ENCODE results near the gene MPL. TPM values are rescaled to one million over a fixed set of nuclear protein-coding genes. Genes with fewer than 3 reads are reported as not detected.

Gene MPL
- total and polyA plus RNA-seq, 4 donors, result 0.18 to 0.52 (median 0.20) TPM; not detected in 1

DNA sequence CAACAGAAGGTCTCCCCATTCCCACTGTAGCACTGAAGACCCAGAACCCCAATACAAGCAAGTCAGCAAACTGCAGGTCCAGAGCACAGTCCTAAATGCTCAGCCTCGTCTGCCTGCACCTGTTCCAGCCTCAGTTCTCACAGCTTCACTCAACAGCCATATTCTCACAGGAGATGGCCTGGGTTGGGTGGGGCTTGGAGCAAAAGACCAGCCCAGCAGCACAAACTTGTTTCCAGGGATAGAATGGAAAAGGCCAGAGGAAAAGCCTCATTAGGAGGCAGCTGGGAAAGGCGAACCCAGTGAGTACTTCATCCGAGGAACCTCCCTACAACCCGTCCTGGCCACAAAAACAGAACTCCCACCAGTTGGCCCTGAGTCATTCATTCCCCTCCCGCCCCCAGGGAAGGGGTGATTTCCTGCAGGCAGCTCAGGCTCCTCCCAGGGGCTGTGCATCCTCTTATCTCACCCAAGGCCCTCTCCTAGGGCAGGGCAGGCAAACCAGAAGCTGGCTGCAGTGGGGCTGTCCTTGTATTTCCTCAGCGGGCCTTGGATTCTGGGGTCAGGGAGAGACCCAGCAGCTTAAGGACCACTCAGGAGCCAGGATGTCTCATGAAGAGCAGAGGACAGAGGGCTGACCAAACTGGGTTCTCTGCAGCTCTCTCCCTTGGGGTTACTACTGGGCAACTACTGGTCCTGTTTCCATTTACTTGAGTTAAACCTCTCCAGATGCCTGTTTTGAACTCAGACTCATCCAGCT is 7.4 kb upstream of the MPL start:
- Histone ChIP-seq H3K9me3 (ENCODE audit: control insufficient read depth, low read length) (no peaks in the 10 kb centered on the region), H3K27me3 (ENCODE audit: control insufficient read depth in 1 of 2, insufficient read depth in 2 of 2, low read length in 1 of 2) (no peaks in the 10 kb centered on the region), H3K4me1 (ENCODE audit: control insufficient read depth in 1 of 2, insufficient read depth in 2 of 2, low read length in 2 of 2) (no peaks in the 10 kb centered on the region), H3K4me3 (ENCODE audit: low read length in 2 of 2) (no peak overlapping the region), H3K27ac (ENCODE audit: low read depth in 1 of 2, low read length in 2 of 2) (no peak overlapping the region), H3K36me3 (ENCODE audit: control insufficient read depth in 1 of 2, insufficient read depth in 2 of 2, low read length in 1 of 2) (no peaks in the 10 kb centered on the region)
- intact Hi-C loops (cut with DNase I), result no loop called here
- 50 to 60% methylated on average over 6 of the region's 6 CpGs for WGBS, 2 donors
- ATAC-seq (ENCODE audit: low FRiP score) (peak; percentile 73), DNase-seq (peak; percentile 83 to 85)

- Histone ChIP-seq H3K27me3 (ENCODE audit: control insufficient read depth in 1 of 2, insufficient read depth in 2 of 2, low read length in 1 of 2) (no peaks in the 10 kb centered on the region), H3K36me3 (ENCODE audit: control insufficient read depth in 1 of 2, insufficient read depth in 2 of 2, low read length in 1 of 2) (no peaks in the 10 kb centered on the region), H3K27ac (ENCODE audit: low read depth in 1 of 2, low read length in 2 of 2) (no peak overlapping the region), H3K4me3 (ENCODE audit: low read length in 2 of 2) (no peak overlapping the region), H3K4me1 (ENCODE audit: control insufficient read depth in 1 of 2, insufficient read depth in 2 of 2, low read length in 2 of 2) (no peaks in the 10 kb centered on the region), H3K9me3 (ENCODE audit: control insufficient read depth, low read length) (no peaks in the 10 kb centered on the region)
- DNase-seq (no peak), ATAC-seq (ENCODE audit: low FRiP score) (no peak)
- intact Hi-C loops (cut with DNase I), result no loop called here
- WGBS, 2 donors, result 95 to 96% methylated on average over 5 of the region's 5 CpGs
Measured at GRCh38 chr1:43331688-43332087, 5.9 kb upstream of the MPL start.

GRCh38 chr1:43334453-43335205 is 3.0 kb upstream of the MPL start:
- no peaks in the 10 kb centered on the region for H3K27me3 ChIP-seq (ENCODE audit: control insufficient read depth in 1 of 2, insufficient read depth in 2 of 2, low read length in 1 of 2)
- 79% methylated on average over 7 of the region's 7 CpGs for WGBS, 2 donors
- no peaks in the 10 kb centered on the region for H3K36me3 ChIP-seq (ENCODE audit: control insufficient read depth in 1 of 2, insufficient read depth in 2 of 2, low read length in 1 of 2)
- no peak for ATAC-seq (ENCODE audit: low FRiP score)
- intact Hi-C loops (cut with DNase I), result no loop called here
- no peak overlapping the region for H3K4me3 ChIP-seq (ENCODE audit: low read length in 2 of 2)
- H3K27ac ChIP-seq (ENCODE audit: low read depth in 1 of 2, low read length in 2 of 2), result no peak overlapping the region
- no peaks in the 10 kb centered on the region for H3K4me1 ChIP-seq (ENCODE audit: control insufficient read depth in 1 of 2, insufficient read depth in 2 of 2, low read length in 2 of 2)
- no peaks in the 10 kb centered on the region for H3K9me3 ChIP-seq (ENCODE audit: control insufficient read depth, low read length)
- peak in 1 of 2 donors; percentile 53 for DNase-seq

DNA sequence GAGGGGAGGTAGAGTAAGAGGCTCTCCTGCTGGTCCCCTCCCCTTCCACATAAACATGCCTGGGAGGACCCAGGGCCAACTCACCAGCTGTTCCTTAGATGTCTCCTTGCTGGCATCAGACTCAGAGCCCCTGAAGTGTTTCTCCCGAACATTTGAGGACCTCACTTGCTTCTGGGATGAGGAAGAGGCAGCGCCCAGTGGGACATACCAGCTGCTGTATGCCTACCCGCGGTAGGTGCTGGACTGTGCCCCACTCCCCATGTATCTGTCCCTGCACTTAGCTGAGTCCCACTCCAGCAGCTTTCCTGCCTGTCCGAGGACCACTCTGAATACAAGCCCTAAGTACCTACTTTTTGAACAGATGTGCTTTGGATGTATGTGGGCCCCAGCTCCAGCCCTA is 383 bp downstream of the MPL start:
- H3K27me3 ChIP-seq (ENCODE audit: control insufficient read depth in 1 of 2, insufficient read depth in 2 of 2, low read length in 1 of 2), result no peaks in the 10 kb centered on the region
- WGBS, 2 donors, result 85 to 87% methylated on average over 5 of the region's 5 CpGs
- no peak overlapping the region for H3K4me3 ChIP-seq (ENCODE audit: low read length in 2 of 2)
- H3K4me1 ChIP-seq (ENCODE audit: control insufficient read depth in 1 of 2, insufficient read depth in 2 of 2, low read length in 2 of 2), result no peaks in the 10 kb centered on the region
- no peak overlapping the region for H3K27ac ChIP-seq (ENCODE audit: low read depth in 1 of 2, low read length in 2 of 2)
- ATAC-seq (ENCODE audit: low FRiP score) (no peak), DNase-seq (peak in 1 of 2 donors; percentile 27)
- H3K9me3 ChIP-seq (ENCODE audit: control insufficient read depth, low read length), result no peaks in the 10 kb centered on the region
- H3K36me3 ChIP-seq (ENCODE audit: control insufficient read depth in 1 of 2, insufficient read depth in 2 of 2, low read length in 1 of 2), result no peaks in the 10 kb centered on the region
- intact Hi-C loops (cut with DNase I), result no loop called here

- Histone ChIP-seq H3K36me3 (ENCODE audit: control insufficient read depth in 1 of 2, insufficient read depth in 2 of 2, low read length in 1 of 2) (no peaks in the 10 kb centered on the region), H3K9me3 (ENCODE audit: control insufficient read depth, low read length) (no peaks in the 10 kb centered on the region), H3K4me1 (ENCODE audit: control insufficient read depth in 1 of 2, insufficient read depth in 2 of 2, low read length in 2 of 2) (no peaks in the 10 kb centered on the region), H3K4me3 (ENCODE audit: low read length in 2 of 2) (no peak overlapping the region), H3K27me3 (ENCODE audit: control insufficient read depth in 1 of 2, insufficient read depth in 2 of 2, low read length in 1 of 2) (no peaks in the 10 kb centered on the region), H3K27ac (ENCODE audit: low read depth in 1 of 2, low read length in 2 of 2) (no peak overlapping the region)
- DNase-seq, result peak in 1 of 2 donors; percentile 41
- ATAC-seq (ENCODE audit: low FRiP score), result no peak
- intact Hi-C loops (cut with DNase I), result no loop called here
- 92 to 96% methylated on average over 6 of the region's 6 CpGs for WGBS, 2 donors
Measured at GRCh38 chr1:43339584-43340232, 2.1 kb downstream of the MPL start.

DNA sequence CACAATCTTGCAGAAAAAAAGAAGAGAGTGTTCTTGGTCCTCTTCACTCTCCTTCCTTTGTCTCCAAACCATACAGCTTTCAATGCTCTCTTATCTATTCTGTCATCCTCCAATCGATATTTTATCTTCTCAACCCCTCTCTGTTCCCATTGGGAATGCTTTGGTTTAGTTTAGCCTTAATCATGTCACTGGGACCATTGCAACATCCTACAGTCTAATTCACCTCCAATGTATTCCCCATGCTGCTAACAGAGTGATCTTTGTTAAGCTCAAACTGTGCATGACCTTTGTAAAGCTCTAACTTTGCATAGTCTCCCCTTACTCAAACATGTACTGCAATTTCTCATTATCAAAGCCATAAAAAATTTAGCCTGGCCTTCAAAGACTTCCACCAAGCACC is 2.9 kb downstream of the MPL start:
- Histone ChIP-seq H3K27ac (ENCODE audit: low read depth in 1 of 2, low read length in 2 of 2) (no peak overlapping the region), H3K4me1 (ENCODE audit: control insufficient read depth in 1 of 2, insufficient read depth in 2 of 2, low read length in 2 of 2) (no peaks in the 10 kb centered on the region), H3K9me3 (ENCODE audit: control insufficient read depth, low read length) (no peaks in the 10 kb centered on the region), H3K4me3 (ENCODE audit: low read length in 2 of 2) (no peak overlapping the region), H3K36me3 (ENCODE audit: control insufficient read depth in 1 of 2, insufficient read depth in 2 of 2, low read length in 1 of 2) (no peaks in the 10 kb centered on the region), H3K27me3 (ENCODE audit: control insufficient read depth in 1 of 2, insufficient read depth in 2 of 2, low read length in 1 of 2) (no peaks in the 10 kb centered on the region)
- 73 to 79% methylated on average over 1 of the region's 1 CpG for WGBS, 2 donors
- intact Hi-C loops (cut with DNase I), result no loop called here
- DNase-seq, result no peak
- ATAC-seq (ENCODE audit: low FRiP score), result no peak

DNA sequence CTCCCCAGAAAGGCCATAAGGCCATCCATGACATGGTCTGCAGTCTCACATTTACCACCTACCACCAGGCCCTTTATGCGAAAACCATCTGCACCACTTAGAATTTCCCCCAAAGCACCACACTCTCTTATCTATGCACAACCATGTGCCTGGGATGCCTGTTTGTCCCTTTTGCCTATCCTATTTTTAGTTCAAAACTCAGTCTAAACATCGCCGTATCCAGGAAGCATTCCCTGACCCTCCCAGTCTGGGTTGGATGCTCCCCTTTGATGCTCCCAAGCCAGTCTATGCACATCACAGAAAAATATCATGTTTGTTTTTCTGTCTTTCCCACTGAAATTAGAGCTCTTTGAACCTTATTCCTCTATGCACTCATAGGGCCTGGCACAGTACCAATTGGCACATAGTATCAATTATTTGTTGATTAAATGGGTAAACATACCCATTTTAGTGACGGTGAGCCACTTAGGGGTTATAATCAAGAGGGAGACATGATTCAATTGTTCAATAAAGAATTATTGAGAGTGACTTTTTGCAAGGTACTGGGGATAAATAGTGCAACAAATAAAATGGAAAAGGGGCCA is 6.7 kb downstream of the MPL start:
- peak in 1 of 2 donors; percentile 0 for DNase-seq
- Histone ChIP-seq H3K4me3 (ENCODE audit: low read length in 2 of 2) (no peak overlapping the region), H3K36me3 (ENCODE audit: control insufficient read depth in 1 of 2, insufficient read depth in 2 of 2, low read length in 1 of 2) (no peaks in the 10 kb centered on the region), H3K27ac (ENCODE audit: low read depth in 1 of 2, low read length in 2 of 2) (no peak overlapping the region), H3K9me3 (ENCODE audit: control insufficient read depth, low read length) (no peaks in the 10 kb centered on the region), H3K4me1 (ENCODE audit: control insufficient read depth in 1 of 2, insufficient read depth in 2 of 2, low read length in 2 of 2) (no peaks in the 10 kb centered on the region), H3K27me3 (ENCODE audit: control insufficient read depth in 1 of 2, insufficient read depth in 2 of 2, low read length in 1 of 2) (no peaks in the 10 kb centered on the region)
- WGBS, 2 donors, result 46 to 57% methylated on average over 4 of the region's 4 CpGs
- no peak for ATAC-seq (ENCODE audit: low FRiP score)
- intact Hi-C loops (cut with DNase I), result no loop called here

DNA sequence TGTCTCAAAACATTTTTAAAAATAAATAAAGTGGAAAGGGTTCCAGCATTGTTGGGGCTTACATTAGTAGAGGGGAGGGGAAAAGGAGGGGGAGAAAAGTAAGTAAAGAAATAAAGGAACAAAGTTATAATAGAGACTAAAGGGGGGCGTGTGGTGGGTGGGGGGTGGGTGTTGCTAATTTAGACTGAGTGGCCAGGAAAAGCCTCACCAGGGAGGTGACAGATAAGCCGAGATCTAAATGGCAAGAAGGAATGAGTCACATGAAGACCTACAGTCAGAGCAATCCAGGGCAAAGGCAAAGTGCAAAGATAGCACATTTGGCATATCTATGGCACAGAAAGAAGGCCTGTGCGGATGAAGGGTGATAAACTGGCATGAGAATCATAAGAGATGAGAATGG is 7.5 kb downstream of the MPL start:
- H3K4me3 ChIP-seq (ENCODE audit: low read length in 2 of 2), result no peak overlapping the region
- intact Hi-C loops (cut with DNase I), result no loop called here
- no peaks in the 10 kb centered on the region for H3K4me1 ChIP-seq (ENCODE audit: control insufficient read depth in 1 of 2, insufficient read depth in 2 of 2, low read length in 2 of 2)
- no peaks in the 10 kb centered on the region for H3K9me3 ChIP-seq (ENCODE audit: control insufficient read depth, low read length)
- peak in 1 of 2 donors; percentile 2 for DNase-seq
- no peak for ATAC-seq (ENCODE audit: low FRiP score)
- 46 to 50% methylated on average over 3 of the region's 3 CpGs for WGBS, 2 donors
- H3K36me3 ChIP-seq (ENCODE audit: control insufficient read depth in 1 of 2, insufficient read depth in 2 of 2, low read length in 1 of 2), result no peaks in the 10 kb centered on the region
- H3K27me3 ChIP-seq (ENCODE audit: control insufficient read depth in 1 of 2, insufficient read depth in 2 of 2, low read length in 1 of 2), result no peaks in the 10 kb centered on the region
- H3K27ac ChIP-seq (ENCODE audit: low read depth in 1 of 2, low read length in 2 of 2), result no peak overlapping the region
